ENCODE results near the gene CCL4L2.
"Not testable (repeated sequence)": the region's sequence is repeated elsewhere in the genome, so short reads cannot be mapped to it uniquely, and the experiment has no call there.

CCL4L2 gene

GRCh38 chr17:36221581-36222100 lies 10.8 kb downstream of the CCL4L2 start:
- FAIRE-seq = not testable (repeated sequence)

- FAIRE-seq = not testable (repeated sequence)
These were observed 12.1 kb downstream of the CCL4L2 start for GRCh38 chr17:36222967-36223366.

- FAIRE-seq = not testable (repeated sequence)
These were observed 18.8 kb downstream of the CCL4L2 start for GRCh38 chr17:36229644-36230043.

GRCh38 chr17:36242046-36242445 lies 31.2 kb downstream of the CCL4L2 start:
- not testable (repeated sequence) for FAIRE-seq

Data from G401.6 (cell line).